Measurements from ENCODE around the gene NUDT4. TPM values are rescaled to one million over a fixed set of nuclear protein-coding genes. Genes with fewer than 3 reads are reported as not detected.
"Not testable (repeated sequence)": the region's sequence is repeated elsewhere in the genome, so short reads cannot be mapped to it uniquely, and the experiment has no call there.

The NUDT4 gene
- total RNA-seq, 2 experiments from 2014 or later, result 56.3 to 61.0 TPM

GRCh38 chr12:93381976-93382437, 4.3 kb downstream of the NUDT4 start:
- Mint-ChIP-seq H3K4me1 (ENCODE audit: low read depth) (peaks cover 38% of the 10 kb centered on the region), H3K36me3 (ENCODE audit: low read depth) (peaks cover 31% of the 10 kb centered on the region), H3K27ac (peak overlapping the region; percentile 62)
- ATAC-seq; H3K9me3 Mint-ChIP-seq (ENCODE audit: insufficient read depth); H3K27me3 Mint-ChIP-seq (ENCODE audit: low read depth); H3K4me3 Mint-ChIP-seq; POLR2A ChIA-PET; DNase-seq: not testable (repeated sequence)
- CTCF ChIA-PET, result interaction anchor here (0.7 to 5.3 kb wide), 16 partner anchors 8 to 395 kb away, joined by 3 to 54 read pairs (median 4); no protein-coding TSS in a partner anchor

GRCh38 chr12:93387780-93388179, 10.1 kb downstream of the NUDT4 start:
- Mint-ChIP-seq H3K4me3 (no peak overlapping the region), H3K27ac (no peak overlapping the region), H3K9me3 (ENCODE audit: insufficient read depth) (no peaks in the 10 kb centered on the region), H3K4me1 (ENCODE audit: low read depth) (peaks cover 33% of the 10 kb centered on the region), H3K36me3 (ENCODE audit: low read depth) (peaks cover 36% of the 10 kb centered on the region), H3K27me3 (ENCODE audit: low read depth) (no peaks in the 10 kb centered on the region)
- ATAC-seq (no peak), DNase-seq (no peak)
- ChIA-PET CTCF (interaction anchor here (0.7 to 2.5 kb wide), 5 partner anchors 9 to 400 kb away, joined by 3 to 9 read pairs (median 4); no protein-coding TSS in a partner anchor), POLR2A (interaction anchor here (0.6 kb wide), 1 partner anchor 1250 kb away, joined by 4 read pairs; no protein-coding TSS in a partner anchor)

GRCh38 chr12:93390031-93390430, 12.3 kb downstream of the NUDT4 start:
- H3K27me3 Mint-ChIP-seq (ENCODE audit: low read depth), result no peaks in the 10 kb centered on the region
- H3K27ac Mint-ChIP-seq, result peak overlapping the region; percentile 34
- H3K9me3 Mint-ChIP-seq (ENCODE audit: insufficient read depth), result no peaks in the 10 kb centered on the region
- H3K36me3 Mint-ChIP-seq (ENCODE audit: low read depth), result peaks cover 32% of the 10 kb centered on the region
- DNase-seq, result no peak
- ChIA-PET CTCF (interaction anchor here (1.4 kb wide), 1 partner anchor 9 kb away, joined by 3 read pairs; no protein-coding TSS in a partner anchor), POLR2A (no interaction called here)
- no peak for ATAC-seq
- peaks cover 25% of the 10 kb centered on the region for H3K4me1 Mint-ChIP-seq (ENCODE audit: low read depth)
- H3K4me3 Mint-ChIP-seq, result no peak overlapping the region

GRCh38 chr12:93390549-93391297, 13.0 kb downstream of the NUDT4 start:
- Mint-ChIP-seq H3K27ac (no peak overlapping the region), H3K4me3 (no peak overlapping the region), H3K27me3 (ENCODE audit: low read depth) (no peaks in the 10 kb centered on the region), H3K4me1 (ENCODE audit: low read depth) (peaks cover 18% of the 10 kb centered on the region), H3K36me3 (ENCODE audit: low read depth) (peaks cover 27% of the 10 kb centered on the region), H3K9me3 (ENCODE audit: insufficient read depth) (no peaks in the 10 kb centered on the region)
- POLR2A ChIA-PET, result no interaction called here
- DNase-seq (no peak), ATAC-seq (no peak)
- CTCF ChIA-PET, result interaction anchor here (1.4 kb wide), 2 partner anchors 9 to 404 kb away, joined by 3 to 4 read pairs; no protein-coding TSS in a partner anchor

GRCh38 chr12:93393425-93393824, 15.7 kb downstream of the NUDT4 start:
- H3K27me3 Mint-ChIP-seq (ENCODE audit: low read depth), result no peaks in the 10 kb centered on the region

GRCh38 chr12:93397412-93397811, 19.7 kb downstream of the NUDT4 start:
- H3K27ac Mint-ChIP-seq, result no peak overlapping the region
- H3K9me3 Mint-ChIP-seq (ENCODE audit: insufficient read depth), result no peaks in the 10 kb centered on the region
- ATAC-seq (no peak), DNase-seq (no peak)
- ChIA-PET CTCF (interaction anchor here (0.6 to 4.9 kb wide), 39 partner anchors 8 to 706 kb away, joined by 3 to 72 read pairs (median 4); partner anchors contain the start of genes EEA1 and MRPL42), POLR2A (interaction anchor here (0.6 to 1.7 kb wide), 2 partner anchors 81 to 410 kb away, joined by 3 to 8 read pairs; no protein-coding TSS in a partner anchor)
- H3K4me3 Mint-ChIP-seq, result no peak overlapping the region
- H3K4me1 Mint-ChIP-seq (ENCODE audit: low read depth), result no peaks in the 10 kb centered on the region
- H3K36me3 Mint-ChIP-seq (ENCODE audit: low read depth), result peaks cover 26% of the 10 kb centered on the region
- no peaks in the 10 kb centered on the region for H3K27me3 Mint-ChIP-seq (ENCODE audit: low read depth)

More at GRCh38 chr12:93393425-93393824, 15.7 kb downstream of the NUDT4 start:
- ATAC-seq (no peak), DNase-seq (no peak)
- ChIA-PET POLR2A (no interaction called here), CTCF (interaction anchor here (0.8 kb wide), 1 partner anchor 149 kb away, joined by 4 read pairs; no protein-coding TSS in a partner anchor)
- Mint-ChIP-seq H3K4me3 (no peak overlapping the region), H3K36me3 (ENCODE audit: low read depth) (peaks cover 26% of the 10 kb centered on the region), H3K4me1 (ENCODE audit: low read depth) (peaks cover 13% of the 10 kb centered on the region), H3K27ac (no peak overlapping the region), H3K9me3 (ENCODE audit: insufficient read depth) (no peaks in the 10 kb centered on the region)

GRCh38 chr12:93399183-93399863, 21.6 kb downstream of the NUDT4 start:
- H3K27ac Mint-ChIP-seq; H3K9me3 Mint-ChIP-seq (ENCODE audit: insufficient read depth); H3K27me3 Mint-ChIP-seq (ENCODE audit: low read depth); POLR2A ChIA-PET; H3K4me1 Mint-ChIP-seq (ENCODE audit: low read depth); DNase-seq; H3K4me3 Mint-ChIP-seq: not testable (repeated sequence)
- CTCF ChIA-PET, result interaction anchor here (1.1 to 4.9 kb wide), 3 partner anchors 17 to 410 kb away, joined by 3 to 72 read pairs (median 26); no protein-coding TSS in a partner anchor
- peak; percentile 97 for ATAC-seq
- H3K36me3 Mint-ChIP-seq (ENCODE audit: low read depth), result peaks cover 40% of the 10 kb centered on the region

- Mint-ChIP-seq H3K36me3 (ENCODE audit: low read depth) (peaks cover 50% of the 10 kb centered on the region), H3K27me3 (ENCODE audit: low read depth) (no peaks in the 10 kb centered on the region), H3K4me1 (ENCODE audit: low read depth) (no peaks in the 10 kb centered on the region), H3K27ac (no peak overlapping the region), H3K9me3 (ENCODE audit: insufficient read depth) (no peaks in the 10 kb centered on the region), H3K4me3 (no peak overlapping the region)
- ChIA-PET POLR2A (no interaction called here), CTCF (interaction anchor here (0.8 to 4.0 kb wide), 4 partner anchors 12 to 415 kb away, joined by 3 to 31 read pairs (median 4); no protein-coding TSS in a partner anchor)
- DNase-seq, result no peak
- no peak for ATAC-seq
Measured at GRCh38 chr12:93402333-93403311, 24.9 kb downstream of the NUDT4 start.

GRCh38 chr12:93403988-93404803, 26.5 kb downstream of the NUDT4 start:
- ATAC-seq, result no peak
- CTCF ChIA-PET, result interaction anchor here (0.8 to 4.0 kb wide), 5 partner anchors 8 to 698 kb away, joined by 3 to 31 read pairs (median 9); no protein-coding TSS in a partner anchor
- peaks cover 53% of the 10 kb centered on the region for H3K36me3 Mint-ChIP-seq (ENCODE audit: low read depth)
- no peak overlapping the region for H3K4me3 Mint-ChIP-seq
- H3K4me1 Mint-ChIP-seq (ENCODE audit: low read depth), result peaks cover 6% of the 10 kb centered on the region
- H3K9me3 Mint-ChIP-seq (ENCODE audit: insufficient read depth), result no peaks in the 10 kb centered on the region
- no peak for DNase-seq
- H3K27ac Mint-ChIP-seq, result no peak overlapping the region
- POLR2A ChIA-PET, result interaction anchor here (0.6 kb wide), 1 partner anchor 654 kb away, joined by 3 read pairs; no protein-coding TSS in a partner anchor
- no peaks in the 10 kb centered on the region for H3K27me3 Mint-ChIP-seq (ENCODE audit: low read depth)

Data from activated CD8-positive, alpha-beta T cell treated with anti-CD3 and anti-CD28 coated beads, Interleukin-2, amount 10 ng/mL, durations not matched to agents 7 days and 5 days (primary cell).